WTC11 (cell line): ENCODE measurements around the gene GHR. TPM values are rescaled to one million over a fixed set of nuclear protein-coding genes. Genes with fewer than 3 reads are reported as not detected.

Experiments
- ATAC-seq: fragments of 200-7000 bp; cut with Tn5 transposase; 2 replicates; pipeline ENCODE4 v1.10.0; 2021; ENCODE audit warnings: mild to moderate bottlenecking, moderate library complexity
- CTCF ChIA-PET: fragments of 300-600 bp; sonication (Branson Sonifier 250); formaldehyde crosslinking; loops from one replicate; lab custom pipeline; 2021; ENCODE audit warnings: antibody characterized with exemption; lab: Charles Lee
- POLR2A ChIA-PET: fragments of 350-600 bp; sonication (Branson Sonifier 250); formaldehyde crosslinking; loops from one replicate; lab custom pipeline; 2021; ENCODE audit warnings: antibody characterized with exemption; lab: Charles Lee
- DNase-seq: peaks from one replicate; pipeline ENCODE4 v3.0.0; 2021; ENCODE audit warnings: low spot score
- H3K27ac Mint-ChIP-seq: 2 replicates; pipeline ENCODE4 v1.8.0; 2021; ENCODE audit warnings: mixed read lengths
- H3K27me3 Mint-ChIP-seq: 2 replicates; pipeline ENCODE4 v1.8.0; 2021; ENCODE audit warnings: low read depth, mild to moderate bottlenecking, moderate library complexity, mixed read lengths
- H3K36me3 Mint-ChIP-seq: 2 replicates; pipeline ENCODE4 v1.8.0; 2021; ENCODE audit warnings: mixed read lengths
- H3K4me1 Mint-ChIP-seq: 2 replicates; pipeline ENCODE4 v1.8.0; 2022; ENCODE audit warnings: mixed read lengths
- H3K4me3 Mint-ChIP-seq: 2 replicates; pipeline ENCODE4 v1.8.0; 2021; ENCODE audit warnings: mild to moderate bottlenecking, moderate library complexity, mixed read lengths
- H3K9me3 Mint-ChIP-seq: 2 replicates; pipeline ENCODE4 v1.8.0; 2021; ENCODE audit warnings: mixed read lengths
- ESRRA ChIP-seq: sonication (generic); formaldehyde crosslinking; IDR thresholded peaks from 2 replicates; pipeline ENCODE4 v1.8.1; 2022; ENCODE audit warnings: mild to moderate bottlenecking, missing genetic modification reagents, borderline replicate concordance
- FOXP4 ChIP-seq: sonication (generic); formaldehyde crosslinking; IDR thresholded peaks from 2 replicates; pipeline ENCODE4 v1.8.0; 2022; ENCODE audit warnings: mild to moderate bottlenecking, missing genetic modification reagents
- GABPB1 ChIP-seq: sonication (generic); formaldehyde crosslinking; IDR thresholded peaks from 2 replicates; pipeline ENCODE4 v1.8.1; 2023; ENCODE audit warnings: mild to moderate bottlenecking, missing genetic modification reagents
- NFYB ChIP-seq: sonication (generic); formaldehyde crosslinking; conservative IDR thresholded peaks from 2 replicates; pipeline ENCODE4 v1.8.0; 2022; ENCODE audit warnings: low read depth, missing genetic modification reagents
- PRDM15 ChIP-seq: sonication (generic); formaldehyde crosslinking; IDR thresholded peaks from 2 replicates; pipeline ENCODE4 v1.8.0; 2022; ENCODE audit warnings: missing genetic modification reagents
- RELA ChIP-seq: sonication (generic); formaldehyde crosslinking; IDR thresholded peaks from 2 replicates; pipeline ENCODE4 v1.8.1; 2022; ENCODE audit warnings: missing genetic modification reagents, mild to moderate bottlenecking, borderline replicate concordance
- STAT6 ChIP-seq: sonication (generic); formaldehyde crosslinking; conservative IDR thresholded peaks from 2 replicates; pipeline ENCODE4 v1.8.1; 2023; ENCODE audit warnings: mild to moderate bottlenecking, low read depth, missing genetic modification reagents, moderate library complexity
- TCF7 ChIP-seq: sonication (generic); formaldehyde crosslinking; IDR thresholded peaks from 2 replicates; pipeline ENCODE4 v1.8.0; 2022; ENCODE audit warnings: mild to moderate bottlenecking, low read depth, missing genetic modification reagents, moderate library complexity
- TEAD1 ChIP-seq: sonication (generic); formaldehyde crosslinking; IDR thresholded peaks from 2 replicates; pipeline ENCODE4 v1.8.0; 2022; ENCODE audit warnings: mild to moderate bottlenecking, missing genetic modification reagents
- TEAD4 ChIP-seq: sonication (generic); formaldehyde crosslinking; IDR thresholded peaks from 2 replicates; pipeline ENCODE4 v1.8.0; 2022; ENCODE audit warnings: mild to moderate bottlenecking, missing genetic modification reagents
- TP53 ChIP-seq: sonication (generic); formaldehyde crosslinking; IDR thresholded peaks from 2 replicates; pipeline ENCODE4 v1.8.1; 2023; ENCODE audit warnings: mild to moderate bottlenecking, missing genetic modification reagents
- ZNF121 ChIP-seq: sonication (generic); formaldehyde crosslinking; IDR thresholded peaks from 2 replicates; pipeline ENCODE4 v1.8.0; 2023; ENCODE audit warnings: missing genetic modification reagents
- ZNF138 ChIP-seq: sonication (generic); formaldehyde crosslinking; conservative IDR thresholded peaks from 2 replicates; pipeline ENCODE4 v1.8.1; 2022; ENCODE audit warnings: mild to moderate bottlenecking, moderate library complexity, missing genetic modification reagents
- ZNF232 ChIP-seq: sonication (generic); formaldehyde crosslinking; IDR thresholded peaks from 2 replicates; pipeline ENCODE4 v1.8.0; 2022; ENCODE audit warnings: mild to moderate bottlenecking, missing genetic modification reagents
- ZNF532 ChIP-seq: fragments of 250-450 bp; sonication (Bioruptor Pico); IDR thresholded peaks from 2 replicates; pipeline ENCODE4 v1.9.0; 2021; ENCODE audit warnings: mild to moderate bottlenecking, borderline replicate concordance
- ZNF671 ChIP-seq: fragments of 250-450 bp; sonication (Bioruptor Pico); IDR thresholded peaks from 2 replicates; pipeline ENCODE4 v1.8.0; 2021; ENCODE audit warnings: mild to moderate bottlenecking
- total RNA-seq: library from RNA; stranded (reverse); gene quantifications from 3 replicates; pipeline ENCODE4 v1.2.3, GENCODE V29; 2021
- TF ChIP-seq, protein P1 (sequence below): sonication (generic); formaldehyde crosslinking; IDR thresholded peaks from 2 replicates; pipeline ENCODE4 v1.8.1; 2023; ENCODE audit warnings: mild to moderate bottlenecking, missing genetic modification reagents, moderate library complexity
- TF ChIP-seq, protein P2 (sequence below): fragments of 200-600 bp; IDR thresholded peaks from 2 replicates; pipeline ENCODE4 v1.8.0; 2022; ENCODE audit warnings: antibody characterized with exemption

GHR gene
- total RNA-seq, 1 experiment from 2014 or later = 0.57 TPM

GRCh38 chr5:42531611-42532010 lies 108.4 kb downstream of the GHR start:
- peaks cover 42% of the 10 kb centered on the region for H3K9me3 Mint-ChIP-seq
- H3K36me3 Mint-ChIP-seq = 0 out of 2 replicates have a peak, but pooled peaks cover 7% of the 10 kb centered on the region
- H3K27me3 Mint-ChIP-seq = no peaks in the 10 kb centered on the region; the same call in none of the 2 replicates
- H3K4me1 Mint-ChIP-seq = no peaks in the 10 kb centered on the region
- no peak overlapping the region for H3K4me3 Mint-ChIP-seq
- TF ChIP-seq NFYB = no peak
- TF ChIP-seq TEAD1 (CRISPR knock-in tag) = no peak
- TF ChIP-seq ZNF671 (CRISPR knock-in tag) = no peak
- TF ChIP-seq, protein P1, sequence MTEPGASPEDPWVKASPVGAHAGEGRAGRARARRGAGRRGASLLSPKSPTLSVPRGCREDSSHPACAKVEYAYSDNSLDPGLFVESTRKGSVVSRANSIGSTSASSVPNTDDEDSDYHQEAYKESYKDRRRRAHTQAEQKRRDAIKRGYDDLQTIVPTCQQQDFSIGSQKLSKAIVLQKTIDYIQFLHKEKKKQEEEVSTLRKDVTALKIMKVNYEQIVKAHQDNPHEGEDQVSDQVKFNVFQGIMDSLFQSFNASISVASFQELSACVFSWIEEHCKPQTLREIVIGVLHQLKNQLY = no peak
- TF ChIP-seq, protein P2, sequence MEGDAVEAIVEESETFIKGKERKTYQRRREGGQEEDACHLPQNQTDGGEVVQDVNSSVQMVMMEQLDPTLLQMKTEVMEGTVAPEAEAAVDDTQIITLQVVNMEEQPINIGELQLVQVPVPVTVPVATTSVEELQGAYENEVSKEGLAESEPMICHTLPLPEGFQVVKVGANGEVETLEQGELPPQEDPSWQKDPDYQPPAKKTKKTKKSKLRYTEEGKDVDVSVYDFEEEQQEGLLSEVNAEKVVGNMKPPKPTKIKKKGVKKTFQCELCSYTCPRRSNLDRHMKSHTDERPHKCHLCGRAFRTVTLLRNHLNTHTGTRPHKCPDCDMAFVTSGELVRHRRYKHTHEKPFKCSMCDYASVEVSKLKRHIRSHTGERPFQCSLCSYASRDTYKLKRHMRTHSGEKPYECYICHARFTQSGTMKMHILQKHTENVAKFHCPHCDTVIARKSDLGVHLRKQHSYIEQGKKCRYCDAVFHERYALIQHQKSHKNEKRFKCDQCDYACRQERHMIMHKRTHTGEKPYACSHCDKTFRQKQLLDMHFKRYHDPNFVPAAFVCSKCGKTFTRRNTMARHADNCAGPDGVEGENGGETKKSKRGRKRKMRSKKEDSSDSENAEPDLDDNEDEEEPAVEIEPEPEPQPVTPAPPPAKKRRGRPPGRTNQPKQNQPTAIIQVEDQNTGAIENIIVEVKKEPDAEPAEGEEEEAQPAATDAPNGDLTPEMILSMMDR = no peak
- POLR2A ChIA-PET = no interaction called here
- DNase-seq (no peak), ATAC-seq (no peak)
- no peak overlapping the region for H3K27ac Mint-ChIP-seq
- CTCF ChIA-PET = no interaction called here

- TF ChIP-seq TP53 (CRISPR knock-in tag) (no peak), PRDM15 (no peak), GABPB1 (CRISPR knock-in tag) (no peak)
- H3K4me3 Mint-ChIP-seq = no peak overlapping the region
- DNase-seq (no peak), ATAC-seq (no peak)
- peaks cover 7% of the 10 kb centered on the region; the same call in 1 of the 2 replicates for H3K36me3 Mint-ChIP-seq
- H3K4me1 Mint-ChIP-seq = no peaks in the 10 kb centered on the region
- CTCF ChIA-PET = no interaction called here
- POLR2A ChIA-PET = no interaction called here
- no peaks in the 10 kb centered on the region for H3K27me3 Mint-ChIP-seq
- H3K27ac Mint-ChIP-seq = no peak overlapping the region
- H3K9me3 Mint-ChIP-seq = peaks cover 51% of the 10 kb centered on the region
Measured at GRCh38 chr5:42542106-42542505, 118.9 kb downstream of the GHR start.

DNA sequence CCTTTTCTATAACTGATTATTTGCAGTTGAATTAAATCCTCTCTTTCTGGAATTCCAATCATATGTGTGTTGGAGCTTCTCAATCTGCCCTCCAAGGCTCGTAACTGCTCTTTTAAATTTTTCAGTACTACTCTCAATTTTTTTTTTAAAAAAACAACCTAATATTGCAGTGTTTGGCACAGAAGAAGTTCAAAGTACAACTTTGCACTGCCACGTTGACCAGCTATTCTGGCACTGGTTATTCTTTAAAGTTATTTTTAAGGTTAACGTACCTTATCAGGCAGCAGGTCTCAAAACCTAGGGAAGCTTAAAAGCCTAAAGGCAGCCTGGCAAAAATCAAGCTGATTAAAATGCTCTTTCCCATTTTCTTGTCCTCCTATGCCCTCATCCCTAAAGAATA lies 120.5 kb downstream of the GHR start:
- no peaks in the 10 kb centered on the region for H3K27me3 Mint-ChIP-seq
- CTCF ChIA-PET = no interaction called here
- H3K4me3 Mint-ChIP-seq = no peak overlapping the region
- H3K36me3 Mint-ChIP-seq = peaks cover 7% of the 10 kb centered on the region; the same call in 1 of the 2 replicates
- H3K4me1 Mint-ChIP-seq = no peaks in the 10 kb centered on the region
- H3K27ac Mint-ChIP-seq = no peak overlapping the region
- ATAC-seq (no peak), DNase-seq (no peak)
- POLR2A ChIA-PET = no interaction called here
- H3K9me3 Mint-ChIP-seq = peaks cover 35% of the 10 kb centered on the region
- TF ChIP-seq ZNF138 (CRISPR knock-in tag) = no peak
- no peak for TF ChIP-seq ESRRA (CRISPR knock-in tag)
- TF ChIP-seq FOXP4 (CRISPR knock-in tag) = no peak
- no peak for TF ChIP-seq STAT6 (CRISPR knock-in tag)
- no peak for TF ChIP-seq TEAD4 (CRISPR knock-in tag)
- no peak for TF ChIP-seq ZNF532
- TF ChIP-seq ZNF121 (CRISPR knock-in tag) = no peak
- no peak for TF ChIP-seq ZNF232 (CRISPR knock-in tag)
- TF ChIP-seq RELA = no peak
- TF ChIP-seq TCF7 (CRISPR knock-in tag) = no peak
